ENCODE measurements around the gene PIP5KL1. TPM values are rescaled to one million over a fixed set of nuclear protein-coding genes. Genes with fewer than 3 reads are reported as not detected.

The PIP5KL1 gene
- total RNA-seq, 3 donors from 2014 or later (not counting 1 experiment from before 2014, with no cell fraction given) = 0.52 to 1.4 (median 0.97) TPM

- ATAC-seq = no peak
- DNase-seq = no peak
- Mint-ChIP-seq H3K27ac (no peak overlapping the region), H3K9me3 (no peaks in the 10 kb centered on the region), H3K4me1 (peaks cover 17 to 31% of the 10 kb centered on the region in 2 donors), H3K36me3 (no peaks in the 10 kb centered on the region), H3K27me3 (ENCODE audit: low read depth in 2 of 2) (no peaks in the 10 kb centered on the region), H3K4me3 (no peak overlapping the region)
- no peak for TF ChIP-seq CTCF (IDR thresholded peaks at IDR 0.05)
- Histone ChIP-seq H3K27me3 (ENCODE audit: control insufficient read depth, insufficient read depth, low read length) (no peaks in the 10 kb centered on the region), H3K9me3 (ENCODE audit: control insufficient read depth, insufficient read depth, low read length) (no peaks in the 10 kb centered on the region), H3K27ac (ENCODE audit: low read length) (no peak overlapping the region), H3K36me3 (ENCODE audit: control insufficient read depth, insufficient read depth, low read length) (peaks cover 26% of the 10 kb centered on the region), H3K4me1 (ENCODE audit: control insufficient read depth, insufficient read depth, low read length) (peaks cover 34% of the 10 kb centered on the region), H3K4me3 (ENCODE audit: low read length) (no peak overlapping the region)
- 89% methylated on average over 17 of the region's 18 CpGs for WGBS (ENCODE audit: insufficient coverage)
- intact Hi-C loops (cut with micrococcal nuclease) = loop anchor here (5.0 kb wide), 1 partner anchor 176 kb away; no protein-coding TSS in a partner anchor
Measured at GRCh38 chr9:127941062-127941960, 10.7 kb upstream of the PIP5KL1 start.

- DNase-seq (no peak), ATAC-seq (no peak)
- H3K9me3 ChIP-seq (ENCODE audit: control insufficient read depth, insufficient read depth, low read length) = no peaks in the 10 kb centered on the region
- no peak overlapping the region for H3K27ac ChIP-seq (ENCODE audit: low read length)
- TF ChIP-seq CTCF (IDR thresholded peaks at IDR 0.05) = no peak
- 97% methylated on average over 3 of the region's 4 CpGs for WGBS (ENCODE audit: insufficient coverage)
- H3K4me1 Mint-ChIP-seq = peaks cover 24 to 38% of the 10 kb centered on the region in 2 donors
- H3K4me1 ChIP-seq (ENCODE audit: control insufficient read depth, insufficient read depth, low read length) = peaks cover 42% of the 10 kb centered on the region
- no peak overlapping the region for H3K4me3 ChIP-seq (ENCODE audit: low read length)
- no peaks in the 10 kb centered on the region for H3K27me3 ChIP-seq (ENCODE audit: control insufficient read depth, insufficient read depth, low read length)
- no peaks in the 10 kb centered on the region for H3K9me3 Mint-ChIP-seq
- H3K27me3 Mint-ChIP-seq (ENCODE audit: low read depth in 2 of 2) = no peaks in the 10 kb centered on the region
- intact Hi-C loops (cut with micrococcal nuclease) = loop anchor here (5.0 kb wide), 1 partner anchor 177 kb away; no protein-coding TSS in a partner anchor
- H3K36me3 Mint-ChIP-seq = no peaks in the 10 kb centered on the region
- H3K36me3 ChIP-seq (ENCODE audit: control insufficient read depth, insufficient read depth, low read length) = peaks cover 26% of the 10 kb centered on the region
- no peak overlapping the region for H3K4me3 Mint-ChIP-seq
- no peak overlapping the region for H3K27ac Mint-ChIP-seq
Measured at GRCh38 chr9:127940593-127940992, 10.0 kb upstream of the PIP5KL1 start.

- Mint-ChIP-seq H3K27ac (peak overlapping the region; percentile 89 to 92), H3K4me1 (peaks cover 31 to 44% of the 10 kb centered on the region in 2 donors), H3K4me3 (peak overlapping the region; percentile 49), H3K27me3 (ENCODE audit: low read depth in 2 of 2) (no peaks in the 10 kb centered on the region), H3K36me3 (no peaks in the 10 kb centered on the region), H3K9me3 (no peaks in the 10 kb centered on the region)
- Histone ChIP-seq H3K4me3 (ENCODE audit: low read length) (no peak overlapping the region), H3K36me3 (ENCODE audit: control insufficient read depth, insufficient read depth, low read length) (peaks cover 14% of the 10 kb centered on the region), H3K27ac (ENCODE audit: low read length) (no peak overlapping the region), H3K4me1 (ENCODE audit: control insufficient read depth, insufficient read depth, low read length) (peaks cover 36% of the 10 kb centered on the region), H3K27me3 (ENCODE audit: control insufficient read depth, insufficient read depth, low read length) (no peaks in the 10 kb centered on the region), H3K9me3 (ENCODE audit: control insufficient read depth, insufficient read depth, low read length) (no peaks in the 10 kb centered on the region)
- ATAC-seq (no peak), DNase-seq (peak in 1 of 2 donors; percentile 36)
- no peak for TF ChIP-seq CTCF (IDR thresholded peaks at IDR 0.05)
- intact Hi-C loops (cut with micrococcal nuclease) = no loop called here
- 81% methylated on average over 25 of the region's 25 CpGs for WGBS (ENCODE audit: insufficient coverage)
Measured at GRCh38 chr9:127938298-127938690, 7.7 kb upstream of the PIP5KL1 start.
